ENCODE data around the gene VN1R5. TPM values are rescaled to one million over a fixed set of nuclear protein-coding genes. Genes with fewer than 3 reads are reported as not detected.
A peak's percentile ranks its signal among the peaks of the same experiment; 100 is the strongest.

VN1R5 gene
- total RNA-seq, 2 donors from 2014 or later = not detected

DNA sequence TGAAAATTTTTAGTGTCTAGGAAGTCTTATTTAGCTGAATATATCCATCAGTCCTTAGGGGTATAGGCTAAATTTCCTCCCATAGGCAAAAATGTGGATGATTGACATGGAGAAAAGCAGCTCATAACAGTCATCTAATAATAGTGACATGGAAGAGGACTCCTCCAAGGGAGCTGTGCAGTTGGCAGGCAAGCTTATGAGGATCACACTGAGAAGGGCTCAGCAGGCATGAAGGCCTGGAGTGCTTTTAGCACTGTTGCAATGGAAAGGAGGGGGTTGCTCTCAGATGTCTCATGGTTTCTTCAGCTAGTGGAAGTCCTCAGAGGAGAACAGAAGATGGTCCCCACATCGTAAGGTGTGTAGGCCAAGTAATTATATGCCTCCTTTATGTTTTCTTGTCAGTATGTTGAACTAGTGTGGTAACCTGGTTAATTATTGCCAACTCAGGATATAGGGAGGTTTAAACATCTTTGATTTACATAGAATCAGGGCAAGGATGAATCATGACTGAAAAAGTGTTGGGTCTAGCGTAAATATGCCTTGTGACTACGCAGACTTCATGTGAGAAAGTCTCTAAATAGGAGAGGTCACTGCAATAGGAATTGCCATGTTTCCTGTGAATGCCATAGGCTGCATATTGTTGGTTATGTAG, 18.9 kb downstream of the VN1R5 start:
- Histone ChIP-seq H3K9me3 (ENCODE audit: control insufficient read depth, low read length) (peaks cover 11% of the 10 kb centered on the region), H3K36me3 (ENCODE audit: control insufficient read depth, insufficient read depth, low read length) (no peaks in the 10 kb centered on the region), H3K27ac (ENCODE audit: low read depth, low read length) (no peak overlapping the region), H3K9ac (ENCODE audit: extremely low read depth, low read length, poor library complexity, severe bottlenecking) (no peak overlapping the region), H3K27me3 (ENCODE audit: control insufficient read depth, insufficient read depth, low read length, poor library complexity, severe bottlenecking) (no peaks in the 10 kb centered on the region), H3K4me1 (ENCODE audit: control insufficient read depth, insufficient read depth, low read length) (no peaks in the 10 kb centered on the region), H3K4me3 (ENCODE audit: low read length) (no peak overlapping the region)
- peaks cover 24% of the 10 kb centered on the region for H3K9me3 Mint-ChIP-seq
- 93 to 100% methylated on average over 1 to 3 of the region's 3 CpGs for WGBS, 2 experiments (ENCODE audit: insufficient coverage in 1 of 2, insufficient read length in 1 of 2)
- TF ChIP-seq, protein P1, sequence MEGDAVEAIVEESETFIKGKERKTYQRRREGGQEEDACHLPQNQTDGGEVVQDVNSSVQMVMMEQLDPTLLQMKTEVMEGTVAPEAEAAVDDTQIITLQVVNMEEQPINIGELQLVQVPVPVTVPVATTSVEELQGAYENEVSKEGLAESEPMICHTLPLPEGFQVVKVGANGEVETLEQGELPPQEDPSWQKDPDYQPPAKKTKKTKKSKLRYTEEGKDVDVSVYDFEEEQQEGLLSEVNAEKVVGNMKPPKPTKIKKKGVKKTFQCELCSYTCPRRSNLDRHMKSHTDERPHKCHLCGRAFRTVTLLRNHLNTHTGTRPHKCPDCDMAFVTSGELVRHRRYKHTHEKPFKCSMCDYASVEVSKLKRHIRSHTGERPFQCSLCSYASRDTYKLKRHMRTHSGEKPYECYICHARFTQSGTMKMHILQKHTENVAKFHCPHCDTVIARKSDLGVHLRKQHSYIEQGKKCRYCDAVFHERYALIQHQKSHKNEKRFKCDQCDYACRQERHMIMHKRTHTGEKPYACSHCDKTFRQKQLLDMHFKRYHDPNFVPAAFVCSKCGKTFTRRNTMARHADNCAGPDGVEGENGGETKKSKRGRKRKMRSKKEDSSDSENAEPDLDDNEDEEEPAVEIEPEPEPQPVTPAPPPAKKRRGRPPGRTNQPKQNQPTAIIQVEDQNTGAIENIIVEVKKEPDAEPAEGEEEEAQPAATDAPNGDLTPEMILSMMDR (conservative IDR thresholded peaks at IDR 0.05) = no peak
- no peaks in the 10 kb centered on the region for H3K36me3 Mint-ChIP-seq (ENCODE audit: low read depth)
- no peak overlapping the region for H3K27ac Mint-ChIP-seq
- peaks cover 3% of the 10 kb centered on the region for H3K4me1 Mint-ChIP-seq
- H3K4me3 Mint-ChIP-seq = no peak overlapping the region
- H3K27me3 Mint-ChIP-seq (ENCODE audit: insufficient read depth) = no peaks in the 10 kb centered on the region
- no peak for DNase-seq

DNA sequence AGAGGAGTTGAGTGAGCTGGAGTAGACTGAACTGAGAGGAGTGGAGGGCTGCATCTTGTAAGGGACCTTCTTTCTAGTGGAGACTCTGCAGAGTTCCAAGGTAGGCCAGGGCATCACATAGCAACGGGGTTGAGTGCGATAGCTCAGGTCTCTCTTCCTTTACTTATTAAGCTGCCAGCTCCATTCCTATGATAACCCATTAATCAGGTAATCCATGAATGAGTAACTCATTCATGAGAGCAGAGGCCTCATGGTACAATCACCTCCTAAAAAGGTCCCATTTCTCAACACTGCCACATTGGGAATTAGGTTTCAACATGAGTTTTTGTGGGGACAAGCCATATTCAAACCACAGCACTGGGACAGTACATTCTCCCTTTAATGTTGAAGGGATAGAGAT, 21.3 kb downstream of the VN1R5 start:
- H3K9me3 Mint-ChIP-seq = no peaks in the 10 kb centered on the region

DNA sequence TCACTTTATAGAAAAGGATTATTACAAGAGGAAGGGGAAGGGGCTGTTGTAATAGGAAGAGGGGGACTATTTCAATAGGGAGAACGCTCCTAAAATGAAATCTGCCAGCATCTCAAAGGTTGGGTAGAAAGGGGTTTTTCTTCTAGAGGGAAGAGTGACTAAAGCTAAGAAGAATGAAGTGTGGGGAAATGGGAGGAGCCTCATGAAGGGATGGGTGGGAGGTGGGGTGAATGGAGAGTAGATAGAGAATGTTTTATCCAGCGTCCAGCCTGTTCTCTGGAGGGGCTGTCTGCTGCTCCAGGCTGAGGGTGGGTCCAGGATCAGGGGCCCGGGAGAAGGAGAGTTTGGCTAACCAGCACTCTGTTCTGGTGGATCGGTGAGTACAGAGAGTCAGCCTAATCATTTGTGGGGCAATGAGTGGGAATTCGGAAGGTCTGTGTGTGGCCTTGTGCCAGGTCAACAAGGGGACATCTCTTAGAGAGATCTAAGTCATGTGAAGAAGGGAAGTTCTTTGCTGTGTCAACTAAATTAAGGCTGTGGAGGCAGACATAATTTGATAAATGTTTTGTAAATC, 25.2 kb downstream of the VN1R5 start:
- H3K27ac ChIP-seq (ENCODE audit: low read depth, low read length) = no peak overlapping the region
- TF ChIP-seq, protein P1 (conservative IDR thresholded peaks at IDR 0.05) = no peak
- no peak for DNase-seq
- peak overlapping the region; percentile 54 for H3K4me3 ChIP-seq (ENCODE audit: low read length)
- Mint-ChIP-seq H3K4me3 (peak overlapping the region; percentile 2), H3K9me3 (peaks cover 8% of the 10 kb centered on the region), H3K4me1 (peaks cover 17% of the 10 kb centered on the region), H3K27me3 (ENCODE audit: insufficient read depth) (no peaks in the 10 kb centered on the region), H3K36me3 (ENCODE audit: low read depth) (peaks cover 7% of the 10 kb centered on the region), H3K27ac (peak overlapping the region; percentile 84)
- H3K4me1 ChIP-seq (ENCODE audit: control insufficient read depth, insufficient read depth, low read length) = peaks cover 4% of the 10 kb centered on the region
- H3K9ac ChIP-seq (ENCODE audit: extremely low read depth, low read length, poor library complexity, severe bottlenecking) = no peak overlapping the region
- 78 to 86% methylated on average over 2 to 5 of the region's 5 CpGs for WGBS, 2 experiments (ENCODE audit: insufficient coverage in 1 of 2, insufficient read length in 1 of 2)
- no peaks in the 10 kb centered on the region for H3K9me3 ChIP-seq (ENCODE audit: control insufficient read depth, low read length)
- no peaks in the 10 kb centered on the region for H3K36me3 ChIP-seq (ENCODE audit: control insufficient read depth, insufficient read depth, low read length)
- no peaks in the 10 kb centered on the region for H3K27me3 ChIP-seq (ENCODE audit: control insufficient read depth, insufficient read depth, low read length, poor library complexity, severe bottlenecking)

More for the DNA sequence above, 21.3 kb downstream of the VN1R5 start:
- Histone ChIP-seq H3K27ac (ENCODE audit: low read depth, low read length) (no peak overlapping the region), H3K4me3 (ENCODE audit: low read length) (no peak overlapping the region), H3K9me3 (ENCODE audit: control insufficient read depth, low read length) (no peaks in the 10 kb centered on the region), H3K9ac (ENCODE audit: extremely low read depth, low read length, poor library complexity, severe bottlenecking) (no peak overlapping the region), H3K27me3 (ENCODE audit: control insufficient read depth, insufficient read depth, low read length, poor library complexity, severe bottlenecking) (no peaks in the 10 kb centered on the region), H3K4me1 (ENCODE audit: control insufficient read depth, insufficient read depth, low read length) (peaks cover 4% of the 10 kb centered on the region), H3K36me3 (ENCODE audit: control insufficient read depth, insufficient read depth, low read length) (no peaks in the 10 kb centered on the region)
- H3K36me3 Mint-ChIP-seq (ENCODE audit: low read depth) = no peaks in the 10 kb centered on the region
- H3K27me3 Mint-ChIP-seq (ENCODE audit: insufficient read depth) = no peaks in the 10 kb centered on the region
- no peak for DNase-seq
- H3K4me3 Mint-ChIP-seq = no peak overlapping the region
- TF ChIP-seq, protein P1 (conservative IDR thresholded peaks at IDR 0.05) = no peak
- H3K27ac Mint-ChIP-seq = no peak overlapping the region
- 96 to 99% methylated on average over 2 of the region's 2 CpGs for WGBS, 2 experiments (ENCODE audit: insufficient coverage in 1 of 2, insufficient read length in 1 of 2)
- peaks cover 17% of the 10 kb centered on the region for H3K4me1 Mint-ChIP-seq

Measured in endodermal cell (in vitro differentiated cells).